Measurements from ENCODE around the gene EIF1AD.

Gene EIF1AD

GRCh38 chr11:65997286-65997685 lies 4.7 kb downstream of the EIF1AD start:
- no peak for DNase-seq

GRCh38 chr11:65992056-65992455 lies 9.9 kb downstream of the EIF1AD start:
- DNase-seq: no peak

- peak; percentile 95 for DNase-seq
These were observed 13.0 kb downstream of the EIF1AD start for GRCh38 chr11:65988791-65989592.

GRCh38 chr11:65987336-65987735 lies 14.6 kb downstream of the EIF1AD start:
- no peak for DNase-seq

- no peak for DNase-seq
These were observed 18.4 kb downstream of the EIF1AD start for GRCh38 chr11:65983589-65983987.

GRCh38 chr11:65982824-65983588 lies 19.0 kb downstream of the EIF1AD start:
- no peak for DNase-seq

- no peak for DNase-seq
These were observed 19.8 kb downstream of the EIF1AD start for GRCh38 chr11:65981972-65982823.

- DNase-seq: no peak
These were observed 20.7 kb downstream of the EIF1AD start for GRCh38 chr11:65981101-65981740.

GRCh38 chr11:65979261-65979759 lies 22.6 kb downstream of the EIF1AD start:
- no peak for DNase-seq

GRCh38 chr11:65978391-65979238 lies 23.3 kb downstream of the EIF1AD start:
- DNase-seq: no peak

- no peak for DNase-seq
These were observed 24.2 kb downstream of the EIF1AD start for GRCh38 chr11:65977621-65978390.

- DNase-seq: no peak
These were observed 25.5 kb downstream of the EIF1AD start for GRCh38 chr11:65976216-65977176.

GRCh38 chr11:65975771-65976170 lies 26.2 kb downstream of the EIF1AD start:
- no peak for DNase-seq

GRCh38 chr11:65973439-65974110 lies 28.4 kb downstream of the EIF1AD start:
- no peak for DNase-seq

GRCh38 chr11:65972116-65972515 lies 29.8 kb downstream of the EIF1AD start:
- DNase-seq: no peak

- no peak for DNase-seq
These were observed 33.1 kb downstream of the EIF1AD start for GRCh38 chr11:65968600-65969482.

GRCh38 chr11:65967329-65967934 lies 34.5 kb downstream of the EIF1AD start:
- no peak for DNase-seq
